NCI-H1417 (cell line): Measurements from ENCODE around the gene USP7.

Experiments used
- DNase-seq, 3 experiments: peaks; one replicate each; lab custom pipeline; 2025; lab: John Stamatoyannopoulos, UW

Gene USP7

GRCh38 chr16:8861563-8862308 lies 102.0 kb downstream of the USP7 start:
- DNase-seq: no peak

- no peak for DNase-seq
These were observed 103.5 kb downstream of the USP7 start for GRCh38 chr16:8859913-8860881.

GRCh38 chr16:8858994-8859912 lies 104.5 kb downstream of the USP7 start:
- DNase-seq: no peak

- no peak for DNase-seq
These were observed 107.7 kb downstream of the USP7 start for GRCh38 chr16:8855972-8856371.

- no peak for DNase-seq
These were observed 108.5 kb downstream of the USP7 start for GRCh38 chr16:8855051-8855786.

- no peak for DNase-seq
These were observed 109.3 kb downstream of the USP7 start for GRCh38 chr16:8854298-8854948.

- DNase-seq: no peak
These were observed 110.1 kb downstream of the USP7 start for GRCh38 chr16:8853611-8854010.

GRCh38 chr16:8853150-8853549 lies 110.6 kb downstream of the USP7 start:
- DNase-seq: no peak

- DNase-seq: no peak
These were observed 111.2 kb downstream of the USP7 start for GRCh38 chr16:8852534-8852933.

- DNase-seq: no peak
These were observed 111.8 kb downstream of the USP7 start for GRCh38 chr16:8851761-8852403.

GRCh38 chr16:8850279-8850885 lies 113.3 kb downstream of the USP7 start:
- DNase-seq: no peak

GRCh38 chr16:8849411-8850011 lies 114.2 kb downstream of the USP7 start:
- DNase-seq: no peak

GRCh38 chr16:8848939-8849391 lies 114.7 kb downstream of the USP7 start:
- DNase-seq: no peak

GRCh38 chr16:8848231-8848938 lies 115.3 kb downstream of the USP7 start:
- no peak for DNase-seq

GRCh38 chr16:8847623-8848022 lies 116.1 kb downstream of the USP7 start:
- DNase-seq: no peak

- no peak for DNase-seq
These were observed 116.6 kb downstream of the USP7 start for GRCh38 chr16:8847145-8847544.

GRCh38 chr16:8846401-8846932 lies 117.2 kb downstream of the USP7 start:
- DNase-seq: no peak

- no peak for DNase-seq
These were observed 117.9 kb downstream of the USP7 start for GRCh38 chr16:8845699-8846298.
